Keratinocyte (primary cell): ENCODE data around the gene TMA7B.

Experiments
- CTCF ChIP-seq, 3 experiments: IDR thresholded peaks in 1 of 3; conservative IDR thresholded peaks in 1 of 3; optimal IDR thresholded peaks in 1 of 3; 2 replicates in 2 of 3; 3 replicates in 1 of 3; pipeline versions ENCODE3 to v1.5.1; 2011; ENCODE audit warnings: low read length in 3 of 3, mild to moderate bottlenecking in 3 of 3, moderate library complexity in 2 of 3, control low read depth in 1 of 3, inconsistent platforms in 1 of 3; ENCODE audit not compliant: insufficient read depth in 2 of 3; ENCODE audit errors: extremely low read depth in 1 of 3
- EZH2 ChIP-seq: IDR thresholded peaks from one replicate; pipeline ENCODE4 v1.6.1; 2012; ENCODE audit warnings: inconsistent platforms, mild to moderate bottlenecking, low read length, moderate library complexity

- TF ChIP-seq CTCF (optimal IDR thresholded peaks at IDR 0.05 in 1 of 3, IDR thresholded peaks at IDR 0.05 in 1 of 3, conservative IDR thresholded peaks at IDR 0.05 in 1 of 3; ENCODE audit: extremely low read depth in 1 of 3, insufficient read depth in 2 of 3, low read length in 3 of 3), result no peak
- TF ChIP-seq EZH2, result no peak
These were observed 12.4 kb downstream of the TMA7B start for GRCh38 chr22:39972641-39973040.
